ENCODE results near the gene PRPF40A. TPM values are rescaled to one million over a fixed set of nuclear protein-coding genes. Genes with fewer than 3 reads are reported as not detected.
A peak's percentile ranks its signal among the peaks of the same experiment; 100 is the strongest.

Gene PRPF40A
- total and polyA plus RNA-seq, 5 donors from 2014 or later = 115 to 142 (median 118) TPM

DNA sequence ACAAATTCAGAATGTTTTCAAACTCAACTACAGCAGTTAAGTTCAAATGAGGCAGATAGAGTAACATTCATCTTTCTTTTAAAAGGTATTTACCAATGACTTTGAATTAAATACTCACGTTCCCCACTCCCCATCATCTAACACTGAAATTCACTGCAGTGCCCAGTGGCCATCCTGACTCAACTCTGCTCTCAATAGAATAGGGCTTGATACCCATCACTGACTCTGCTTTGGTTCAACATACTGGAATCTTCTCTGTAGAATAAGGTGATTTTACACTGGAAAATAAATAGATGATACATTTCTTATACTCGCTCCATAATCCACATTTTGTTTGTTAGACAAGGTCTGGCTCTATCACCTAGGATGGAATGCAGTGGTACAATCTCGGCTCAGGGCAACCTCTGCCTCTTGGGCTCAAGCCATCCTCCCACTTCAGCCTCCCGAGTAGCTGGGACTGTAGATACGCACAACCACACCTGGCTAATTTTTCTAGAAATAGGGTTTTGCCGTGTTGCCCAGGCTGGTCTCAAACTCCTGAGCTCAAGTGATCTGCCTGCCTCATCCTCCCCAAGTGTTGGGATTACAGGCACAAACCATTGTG is 66.4 kb downstream of the PRPF40A start:
- no peak overlapping the region for H3K4me3 Mint-ChIP-seq
- H3K27ac Mint-ChIP-seq = no peak overlapping the region
- peaks cover 3% of the 10 kb centered on the region for H3K36me3 Mint-ChIP-seq
- no peaks in the 10 kb centered on the region for H3K27me3 Mint-ChIP-seq
- H3K9me3 ChIP-seq (ENCODE audit: control insufficient read depth in 2 of 2, low read length in 2 of 2) = no peaks in the 10 kb centered on the region
- no peak for ATAC-seq (ENCODE audit: low read depth in 2 of 2)
- no peaks in the 10 kb centered on the region for H3K27me3 ChIP-seq (ENCODE audit: control insufficient read depth, insufficient read depth, low read length)
- DNase-seq = no peak
- peaks cover 0 to 3% (median under 1%) of the 10 kb centered on the region in 4 donors for H3K4me1 Mint-ChIP-seq
- H3K4me1 ChIP-seq (ENCODE audit: control insufficient read depth, insufficient read depth, low read length, poor library complexity, severe bottlenecking) = no peaks in the 10 kb centered on the region
- H3K9me3 Mint-ChIP-seq = no peaks in the 10 kb centered on the region
- H3K36me3 ChIP-seq (ENCODE audit: control insufficient read depth, insufficient read depth, low read length) = peaks cover 26% of the 10 kb centered on the region
- no peak overlapping the region for H3K27ac ChIP-seq (ENCODE audit: insufficient read depth, low read length, poor library complexity, severe bottlenecking)
- no peak overlapping the region for H3K4me3 ChIP-seq (ENCODE audit: low read depth, low read length)

DNA sequence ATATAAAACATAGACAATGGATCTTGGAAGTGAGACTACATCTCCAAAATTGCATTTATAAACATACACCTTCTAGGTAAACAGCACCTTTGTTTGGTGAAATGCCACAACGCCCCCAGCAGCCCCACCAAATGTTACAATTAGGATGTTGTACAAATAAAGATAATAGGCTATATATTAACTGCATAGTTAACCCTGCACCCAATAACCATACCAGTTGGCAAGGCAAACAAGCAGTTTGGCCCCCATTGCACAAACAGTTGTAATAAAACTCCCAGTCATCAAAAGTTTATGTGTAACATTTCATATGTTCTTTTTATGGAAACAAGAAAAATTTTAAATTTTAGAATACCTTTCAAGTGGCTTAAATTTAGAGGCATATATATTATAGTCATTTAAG is 67.3 kb downstream of the PRPF40A start:
- Histone ChIP-seq H3K27me3 (ENCODE audit: control insufficient read depth, insufficient read depth, low read length) (no peaks in the 10 kb centered on the region), H3K4me3 (ENCODE audit: low read depth, low read length) (no peak overlapping the region), H3K27ac (ENCODE audit: insufficient read depth, low read length, poor library complexity, severe bottlenecking) (no peak overlapping the region), H3K4me1 (ENCODE audit: control insufficient read depth, insufficient read depth, low read length, poor library complexity, severe bottlenecking) (no peaks in the 10 kb centered on the region), H3K36me3 (ENCODE audit: control insufficient read depth, insufficient read depth, low read length) (peaks cover 21% of the 10 kb centered on the region), H3K9me3 (ENCODE audit: control insufficient read depth in 2 of 2, low read length in 2 of 2) (no peaks in the 10 kb centered on the region)
- ATAC-seq (ENCODE audit: low read depth in 2 of 2) (no peak), DNase-seq (no peak)
- no peak overlapping the region for H3K27ac Mint-ChIP-seq
- H3K4me3 Mint-ChIP-seq = no peak overlapping the region
- no peaks in the 10 kb centered on the region for H3K27me3 Mint-ChIP-seq
- peaks cover 3% of the 10 kb centered on the region for H3K36me3 Mint-ChIP-seq
- no peaks in the 10 kb centered on the region for H3K9me3 Mint-ChIP-seq
- H3K4me1 Mint-ChIP-seq = peaks cover 0 to 3% (median 0%) of the 10 kb centered on the region in 4 donors

DNA sequence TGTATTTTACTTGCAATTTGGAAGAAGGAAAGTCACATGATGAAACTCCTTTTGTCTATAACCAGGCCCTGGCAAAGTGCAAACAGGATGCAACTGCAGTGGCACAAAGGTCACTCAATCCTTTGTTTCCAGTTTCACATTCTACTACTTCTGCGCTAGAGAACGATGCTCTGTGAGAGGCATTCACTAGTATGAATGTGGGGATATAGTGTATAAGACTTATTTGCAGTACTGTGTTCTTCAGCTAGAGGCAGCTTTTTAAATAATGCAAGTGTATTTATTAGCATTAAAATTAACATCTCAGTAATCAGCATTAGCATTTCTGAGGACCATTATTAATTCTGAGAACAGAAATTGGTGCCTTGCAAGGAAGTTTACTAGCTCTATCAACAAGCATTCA is 68.9 kb downstream of the PRPF40A start:
- Histone ChIP-seq H3K27me3 (ENCODE audit: control insufficient read depth, insufficient read depth, low read length) (no peaks in the 10 kb centered on the region), H3K4me3 (ENCODE audit: low read depth, low read length) (no peak overlapping the region), H3K27ac (ENCODE audit: insufficient read depth, low read length, poor library complexity, severe bottlenecking) (no peak overlapping the region), H3K36me3 (ENCODE audit: control insufficient read depth, insufficient read depth, low read length) (peaks cover 6% of the 10 kb centered on the region), H3K4me1 (ENCODE audit: control insufficient read depth, insufficient read depth, low read length, poor library complexity, severe bottlenecking) (no peaks in the 10 kb centered on the region), H3K9me3 (ENCODE audit: control insufficient read depth in 2 of 2, low read length in 2 of 2) (no peaks in the 10 kb centered on the region)
- H3K27ac Mint-ChIP-seq = peak overlapping the region in 1 of 3 donors; percentile 87
- DNase-seq = peak in 1 of 3 donors; percentile 11
- peaks cover 0 to 3% (median 0%) of the 10 kb centered on the region in 4 donors for H3K4me1 Mint-ChIP-seq
- ATAC-seq (ENCODE audit: low read depth in 2 of 2) = peak in 1 of 2 donors; percentile 38
- no peaks in the 10 kb centered on the region for H3K27me3 Mint-ChIP-seq
- H3K4me3 Mint-ChIP-seq = no peak overlapping the region
- H3K9me3 Mint-ChIP-seq = no peaks in the 10 kb centered on the region
- H3K36me3 Mint-ChIP-seq = peaks cover under 1% of the 10 kb centered on the region

DNA sequence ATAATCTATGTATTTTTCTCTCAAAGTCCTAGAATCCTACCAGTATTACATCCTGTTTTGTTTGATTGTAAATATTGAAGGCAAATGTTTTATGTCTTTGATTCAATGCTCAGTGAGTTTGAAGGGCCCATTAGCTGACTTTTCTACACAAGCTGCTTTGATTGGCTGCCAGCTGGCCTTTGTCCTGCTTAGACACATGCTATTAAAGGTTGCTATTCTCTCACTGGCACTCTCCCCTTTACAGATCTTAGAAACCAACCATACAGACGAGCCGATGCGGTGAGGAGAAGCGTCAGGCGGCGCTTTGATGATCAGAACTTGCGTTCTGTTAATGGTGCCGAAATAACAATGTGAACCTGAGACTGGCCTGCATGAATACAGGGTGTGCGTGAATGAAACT is 69.7 kb downstream of the PRPF40A start:
- Mint-ChIP-seq H3K36me3 (no peaks in the 10 kb centered on the region), H3K9me3 (no peaks in the 10 kb centered on the region), H3K27ac (peak overlapping the region in 2 of 3 donors; percentile 37 to 87), H3K4me3 (no peak overlapping the region), H3K4me1 (peaks cover 0 to 3% (median 0%) of the 10 kb centered on the region in 4 donors), H3K27me3 (no peaks in the 10 kb centered on the region)
- ATAC-seq (ENCODE audit: low read depth in 2 of 2) = no peak
- no peak for DNase-seq
- Histone ChIP-seq H3K36me3 (ENCODE audit: control insufficient read depth, insufficient read depth, low read length) (peaks cover 2% of the 10 kb centered on the region), H3K9me3 (ENCODE audit: control insufficient read depth in 2 of 2, low read length in 2 of 2) (no peaks in the 10 kb centered on the region), H3K27me3 (ENCODE audit: control insufficient read depth, insufficient read depth, low read length) (no peaks in the 10 kb centered on the region), H3K4me3 (ENCODE audit: low read depth, low read length) (no peak overlapping the region), H3K27ac (ENCODE audit: insufficient read depth, low read length, poor library complexity, severe bottlenecking) (no peak overlapping the region), H3K4me1 (ENCODE audit: control insufficient read depth, insufficient read depth, low read length, poor library complexity, severe bottlenecking) (no peaks in the 10 kb centered on the region)

DNA sequence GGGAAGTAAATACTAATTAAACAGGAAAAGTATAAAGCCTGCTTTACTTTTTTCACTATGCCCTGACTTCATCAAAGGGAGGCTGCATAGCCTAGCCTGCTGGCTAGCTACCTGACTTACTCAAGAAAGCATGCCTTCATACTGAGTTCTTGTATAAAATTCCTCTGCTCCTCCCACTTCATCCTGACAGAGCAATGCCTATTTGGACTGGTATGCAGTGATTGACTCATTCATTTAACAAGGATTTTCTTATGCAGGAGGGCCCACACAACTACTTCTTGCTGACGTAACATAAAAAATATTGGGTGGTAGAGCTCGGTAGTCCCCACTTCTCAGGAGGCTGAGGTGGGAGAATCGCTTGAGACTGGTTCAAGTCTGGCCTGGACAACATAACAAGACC is 70.5 kb downstream of the PRPF40A start:
- Histone ChIP-seq H3K4me3 (ENCODE audit: low read depth, low read length) (no peak overlapping the region), H3K4me1 (ENCODE audit: control insufficient read depth, insufficient read depth, low read length, poor library complexity, severe bottlenecking) (no peaks in the 10 kb centered on the region), H3K36me3 (ENCODE audit: control insufficient read depth, insufficient read depth, low read length) (peaks cover 1% of the 10 kb centered on the region), H3K9me3 (ENCODE audit: control insufficient read depth in 2 of 2, low read length in 2 of 2) (no peaks in the 10 kb centered on the region), H3K27ac (ENCODE audit: insufficient read depth, low read length, poor library complexity, severe bottlenecking) (no peak overlapping the region), H3K27me3 (ENCODE audit: control insufficient read depth, insufficient read depth, low read length) (no peaks in the 10 kb centered on the region)
- Mint-ChIP-seq H3K27ac (no peak overlapping the region), H3K4me1 (peaks cover 0 to 3% (median 0%) of the 10 kb centered on the region in 4 donors), H3K4me3 (no peak overlapping the region), H3K9me3 (no peaks in the 10 kb centered on the region), H3K36me3 (no peaks in the 10 kb centered on the region), H3K27me3 (no peaks in the 10 kb centered on the region)
- ATAC-seq (ENCODE audit: low read depth in 2 of 2) (no peak), DNase-seq (no peak)

DNA sequence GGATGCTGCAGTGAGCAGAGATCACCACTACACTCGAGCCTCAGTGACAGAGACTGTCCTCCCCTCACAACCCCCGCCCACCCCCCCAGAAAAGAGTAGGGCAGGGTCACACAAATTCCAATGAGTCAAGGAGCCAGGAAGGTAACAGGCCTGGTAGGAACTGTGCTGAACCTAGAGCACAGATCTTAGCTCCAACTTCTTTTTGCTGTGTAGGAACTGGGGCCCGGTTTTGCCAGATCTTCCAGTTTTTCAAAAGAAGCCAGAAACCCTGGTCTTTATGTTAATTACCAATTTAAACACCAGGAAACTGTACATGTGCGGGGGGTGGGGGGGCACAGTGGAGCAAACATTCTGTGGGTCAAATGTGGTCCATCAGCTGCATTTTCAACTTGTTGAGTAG is 71.0 kb downstream of the PRPF40A start:
- H3K4me3 Mint-ChIP-seq = no peak overlapping the region
- H3K27ac Mint-ChIP-seq = no peak overlapping the region
- no peaks in the 10 kb centered on the region for H3K9me3 Mint-ChIP-seq
- H3K4me1 ChIP-seq (ENCODE audit: control insufficient read depth, insufficient read depth, low read length, poor library complexity, severe bottlenecking) = no peaks in the 10 kb centered on the region
- no peaks in the 10 kb centered on the region for H3K36me3 ChIP-seq (ENCODE audit: control insufficient read depth, insufficient read depth, low read length)
- H3K27me3 ChIP-seq (ENCODE audit: control insufficient read depth, insufficient read depth, low read length) = no peaks in the 10 kb centered on the region
- H3K27ac ChIP-seq (ENCODE audit: insufficient read depth, low read length, poor library complexity, severe bottlenecking) = no peak overlapping the region
- no peaks in the 10 kb centered on the region for H3K36me3 Mint-ChIP-seq
- DNase-seq (no peak), ATAC-seq (ENCODE audit: low read depth in 2 of 2) (no peak)
- no peak overlapping the region for H3K4me3 ChIP-seq (ENCODE audit: low read depth, low read length)
- peaks cover 0 to 3% (median 0%) of the 10 kb centered on the region in 4 donors for H3K4me1 Mint-ChIP-seq
- H3K27me3 Mint-ChIP-seq = no peaks in the 10 kb centered on the region
- no peaks in the 10 kb centered on the region for H3K9me3 ChIP-seq (ENCODE audit: control insufficient read depth in 2 of 2, low read length in 2 of 2)

DNA sequence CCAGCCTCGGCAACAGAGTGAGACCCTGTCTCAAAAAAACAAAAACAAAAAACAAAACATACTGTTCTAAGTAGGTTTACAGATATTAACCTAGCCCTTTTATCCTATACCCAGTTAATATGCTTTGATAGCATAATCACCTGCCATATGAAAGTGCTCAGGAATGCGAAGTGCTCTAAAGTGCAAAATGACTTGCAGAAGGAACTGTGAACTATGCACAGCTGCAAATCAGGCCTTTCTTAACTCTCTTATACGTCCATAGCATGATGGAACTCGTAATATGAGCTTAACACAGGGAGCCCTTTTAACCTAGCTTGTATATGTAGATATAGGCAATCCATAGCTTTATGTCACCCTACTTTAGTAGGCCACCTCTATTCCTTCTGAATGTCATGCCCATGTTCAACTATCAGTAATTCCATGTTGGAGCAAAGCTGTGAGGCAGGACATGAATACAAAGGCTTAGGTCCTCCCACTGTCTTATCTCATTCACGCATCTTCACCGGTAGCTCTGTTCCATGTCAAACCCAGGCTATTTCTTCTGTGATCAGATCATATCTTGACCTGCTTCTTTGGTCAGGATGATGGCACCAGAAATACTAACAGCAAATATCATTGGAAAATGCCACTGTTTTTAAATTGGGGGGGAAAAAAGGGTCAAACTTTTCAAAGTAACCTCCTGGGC is 72.9 kb downstream of the PRPF40A start:
- H3K27me3 Mint-ChIP-seq = no peaks in the 10 kb centered on the region
- no peak overlapping the region for H3K27ac Mint-ChIP-seq
- H3K9me3 Mint-ChIP-seq = no peaks in the 10 kb centered on the region
- ATAC-seq (ENCODE audit: low read depth in 2 of 2) (no peak), DNase-seq (no peak)
- H3K36me3 ChIP-seq (ENCODE audit: control insufficient read depth, insufficient read depth, low read length) = no peaks in the 10 kb centered on the region
- H3K4me3 ChIP-seq (ENCODE audit: low read depth, low read length) = no peak overlapping the region
- H3K27me3 ChIP-seq (ENCODE audit: control insufficient read depth, insufficient read depth, low read length) = no peaks in the 10 kb centered on the region
- H3K36me3 Mint-ChIP-seq = no peaks in the 10 kb centered on the region
- H3K4me3 Mint-ChIP-seq = no peak overlapping the region
- H3K9me3 ChIP-seq (ENCODE audit: control insufficient read depth in 2 of 2, low read length in 2 of 2) = no peaks in the 10 kb centered on the region
- H3K27ac ChIP-seq (ENCODE audit: insufficient read depth, low read length, poor library complexity, severe bottlenecking) = no peak overlapping the region
- peaks cover 0 to 3% (median 0%) of the 10 kb centered on the region in 4 donors for H3K4me1 Mint-ChIP-seq
- H3K4me1 ChIP-seq (ENCODE audit: control insufficient read depth, insufficient read depth, low read length, poor library complexity, severe bottlenecking) = no peaks in the 10 kb centered on the region

DNA sequence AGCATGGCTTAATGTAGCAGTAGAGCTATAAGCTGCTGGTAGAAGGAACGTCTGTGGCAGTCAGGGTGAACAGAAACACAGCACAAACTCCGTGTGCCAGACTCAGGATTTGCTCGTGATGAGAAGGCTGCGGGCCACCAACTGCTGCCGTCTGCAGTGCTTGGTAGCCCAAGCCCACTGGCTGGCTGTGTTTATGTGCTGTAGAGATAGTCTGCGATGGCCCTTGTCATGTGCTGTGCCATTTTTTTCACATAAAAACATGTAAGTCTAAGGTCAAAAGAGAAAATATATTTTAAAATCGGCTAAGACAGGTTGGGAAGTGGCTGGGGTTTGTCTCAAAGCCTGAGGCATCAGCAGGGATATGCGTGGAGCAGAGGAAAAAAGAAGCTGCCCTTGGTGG is 78.7 kb downstream of the PRPF40A start:
- no peaks in the 10 kb centered on the region for H3K4me1 ChIP-seq (ENCODE audit: control insufficient read depth, insufficient read depth, low read length, poor library complexity, severe bottlenecking)
- no peaks in the 10 kb centered on the region for H3K27me3 ChIP-seq (ENCODE audit: control insufficient read depth, insufficient read depth, low read length)
- Mint-ChIP-seq H3K4me3 (no peak overlapping the region), H3K36me3 (no peaks in the 10 kb centered on the region), H3K27ac (no peak overlapping the region), H3K27me3 (peaks cover 5% of the 10 kb centered on the region), H3K4me1 (peaks cover 0 to 4% (median under 1%) of the 10 kb centered on the region in 4 donors), H3K9me3 (no peaks in the 10 kb centered on the region)
- no peaks in the 10 kb centered on the region for H3K36me3 ChIP-seq (ENCODE audit: control insufficient read depth, insufficient read depth, low read length)
- H3K9me3 ChIP-seq (ENCODE audit: control insufficient read depth in 2 of 2, low read length in 2 of 2) = no peaks in the 10 kb centered on the region
- no peak overlapping the region for H3K4me3 ChIP-seq (ENCODE audit: low read depth, low read length)
- no peak overlapping the region for H3K27ac ChIP-seq (ENCODE audit: insufficient read depth, low read length, poor library complexity, severe bottlenecking)
- DNase-seq (no peak), ATAC-seq (ENCODE audit: low read depth in 2 of 2) (no peak)

All from CD4-positive, CD25-positive, alpha-beta regulatory T cell (primary cell).